HPDE6-E6E7 (cell line): ENCODE results near the gene TBX20.
"Not testable (repeated sequence)": the region's sequence is repeated elsewhere in the genome, so short reads cannot be mapped to it uniquely, and the experiment has no call there.

Experiments used
- DNase-seq: peaks from one replicate; pipeline ENCODE4 v3.0.0; 2011; ENCODE audit warnings: missing footprints; ENCODE audit errors: extremely low spot score

TBX20 gene

DNA sequence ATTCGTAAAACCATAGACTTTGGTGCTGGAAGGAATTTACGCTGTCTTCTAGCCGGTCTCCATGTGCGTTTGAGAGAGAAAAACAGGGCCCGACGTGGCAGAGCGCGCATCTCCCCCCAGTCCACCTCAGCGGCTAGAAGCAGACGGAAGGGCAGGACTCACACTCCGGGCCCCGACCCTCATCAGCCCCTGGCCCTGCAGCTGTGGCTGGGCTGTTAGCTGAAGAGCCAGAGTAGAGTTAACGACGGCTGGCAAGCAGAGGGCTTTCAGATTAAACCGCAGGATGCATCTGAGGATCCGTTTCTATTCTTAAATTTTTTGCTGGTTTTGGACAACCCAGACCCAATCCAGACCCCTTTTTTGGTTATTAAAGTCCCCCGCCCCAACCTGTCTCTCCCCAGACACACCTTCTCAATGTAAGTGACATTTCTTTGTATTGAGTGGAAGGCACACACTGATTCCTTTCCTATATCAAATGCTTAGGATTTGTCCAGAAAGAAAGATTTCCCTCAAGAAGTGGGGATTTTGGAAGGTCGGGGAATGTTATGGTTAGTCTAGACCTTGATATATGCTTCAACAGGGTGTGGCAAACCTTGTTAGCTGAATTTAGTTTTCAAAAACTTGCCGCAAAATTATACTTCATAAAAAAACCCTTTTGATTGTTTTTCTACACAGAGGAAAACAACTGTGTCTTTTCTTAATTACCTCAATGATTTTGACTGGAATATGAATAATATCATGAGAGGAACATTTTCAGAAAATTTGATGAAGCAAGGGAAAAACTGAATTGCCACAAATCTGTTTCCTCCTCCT is 1.7 kb upstream of the TBX20 start:
- no peak for DNase-seq

DNA sequence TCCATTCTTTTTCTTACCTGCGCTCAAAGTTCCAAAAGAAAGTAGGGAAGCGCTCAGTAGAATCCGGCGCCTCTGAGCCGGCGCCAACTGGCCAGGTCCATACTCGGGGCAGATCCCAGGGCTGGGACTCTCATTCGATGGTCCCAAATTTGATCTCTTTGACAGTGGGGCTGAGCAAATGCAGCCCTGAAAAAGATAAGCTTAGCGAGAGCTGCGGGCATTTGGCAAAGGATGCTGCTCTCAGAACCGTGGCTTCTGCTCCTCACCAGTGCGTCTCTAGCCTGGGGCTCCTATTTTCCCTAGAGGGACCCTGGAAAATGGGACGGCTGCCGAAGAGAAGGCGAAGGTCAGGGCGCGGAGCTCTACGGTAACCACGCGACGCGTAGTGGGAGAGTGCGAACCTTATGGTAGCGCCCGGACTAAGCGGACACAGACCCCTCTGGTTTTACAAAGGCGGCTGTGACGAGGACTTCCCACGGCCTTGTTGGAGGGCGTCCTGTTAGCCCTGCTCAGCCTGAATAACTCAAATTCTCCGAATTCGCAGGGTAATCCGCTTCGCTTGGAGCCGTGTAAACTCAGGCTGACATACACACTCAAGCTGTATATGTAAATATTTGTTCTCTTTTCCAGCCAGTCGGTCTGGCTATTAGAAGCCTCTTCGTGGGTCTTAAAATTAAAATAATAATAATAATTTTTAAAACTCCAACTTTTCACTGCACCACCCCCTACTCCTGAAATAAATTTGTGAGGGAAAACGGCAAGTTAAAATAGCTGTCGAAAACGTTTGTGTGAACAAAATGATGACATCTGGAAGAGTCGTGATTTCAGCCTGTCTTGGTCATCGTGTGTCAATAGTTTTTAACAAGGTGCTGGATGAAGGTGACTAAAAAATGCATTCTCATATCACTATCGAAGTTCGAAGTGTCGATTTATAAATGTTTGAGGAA is 869 bp upstream of the TBX20 start:
- DNase-seq: no peak

DNA sequence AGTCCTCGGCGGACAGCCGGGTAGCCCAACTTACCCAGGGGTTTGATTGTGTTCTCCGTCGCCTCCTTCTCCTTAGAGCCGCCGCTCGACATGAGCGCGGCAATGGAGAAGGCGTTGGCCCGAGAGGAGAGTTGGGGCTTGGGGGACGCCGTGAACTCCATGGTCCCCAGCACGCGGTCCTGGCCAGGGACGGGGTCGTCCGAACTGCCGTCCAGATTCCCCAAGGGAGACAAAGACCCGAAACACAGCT is 515 bp downstream of the TBX20 start:
- DNase-seq: no peak

DNA sequence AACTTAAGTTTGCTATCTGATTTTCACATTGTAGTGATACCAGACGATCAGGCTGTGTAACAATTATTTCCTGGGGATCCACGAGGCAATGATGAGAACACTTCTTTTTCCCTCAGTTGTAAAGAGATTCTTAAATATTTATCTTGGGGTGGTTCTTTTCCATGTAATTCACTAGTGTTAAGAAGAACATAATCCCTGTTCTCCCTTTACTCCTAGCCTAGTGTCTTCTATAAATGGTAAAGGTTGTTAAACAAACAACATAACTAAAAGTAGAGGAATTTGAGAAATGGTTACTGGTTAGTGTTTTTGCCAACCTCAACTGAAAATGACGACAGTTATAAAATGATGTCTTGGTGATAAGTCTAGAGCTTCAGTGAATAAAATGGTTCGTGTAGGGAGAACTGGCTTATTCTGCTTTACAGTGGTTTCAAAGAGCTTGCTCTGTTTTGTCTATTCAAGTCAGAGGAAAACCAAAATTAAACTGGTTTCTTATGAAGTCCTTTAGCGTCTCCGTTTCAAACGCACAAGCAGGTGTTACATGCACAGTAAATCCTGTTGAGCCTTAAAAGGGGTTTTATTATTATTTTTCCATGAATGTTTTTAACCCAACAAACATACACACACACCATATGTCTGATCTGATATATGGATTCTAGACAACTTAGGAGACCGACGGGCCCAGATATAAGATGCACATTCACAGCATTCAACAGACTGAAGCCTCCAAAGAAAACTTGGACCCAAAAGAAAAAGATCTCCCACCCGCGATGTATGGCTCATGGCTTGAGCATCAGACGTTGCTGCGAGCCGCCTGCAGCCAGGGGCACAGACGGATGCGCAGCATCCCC is 1.1 kb downstream of the TBX20 start:
- no peak for DNase-seq

DNA sequence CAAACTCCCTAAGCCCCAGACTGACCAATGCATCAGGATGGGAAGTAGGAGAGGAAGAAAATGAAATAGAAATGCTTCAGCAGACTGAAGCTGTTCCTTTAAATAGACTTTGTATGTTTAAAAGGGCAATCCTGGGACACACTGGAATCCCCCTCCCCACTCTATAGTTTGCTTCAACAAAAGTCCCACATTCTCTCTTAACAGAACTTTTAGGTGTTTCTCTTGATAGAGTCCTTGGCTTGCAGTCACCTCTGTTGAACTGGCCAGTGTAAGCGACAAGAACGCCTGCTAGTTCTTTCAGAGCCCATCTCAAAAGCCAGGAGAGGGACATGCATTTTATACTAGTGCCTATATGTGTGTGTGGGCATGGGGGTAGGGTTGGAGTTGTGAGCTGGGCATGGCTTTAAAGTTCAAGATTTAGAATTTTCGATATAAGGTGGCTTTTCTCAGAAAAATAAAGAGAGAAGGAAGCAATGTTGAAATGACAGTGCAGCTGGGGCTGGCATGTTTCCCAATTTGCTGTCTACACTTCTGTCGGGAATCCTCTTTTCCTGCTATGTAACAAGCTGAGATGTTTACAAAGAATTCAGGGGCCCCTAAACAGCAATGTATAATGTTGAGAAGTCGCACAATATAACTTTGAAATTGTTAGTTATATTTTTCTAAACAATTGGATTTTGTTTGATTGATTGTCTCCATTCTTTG is 2.1 kb downstream of the TBX20 start:
- no peak for DNase-seq

DNA sequence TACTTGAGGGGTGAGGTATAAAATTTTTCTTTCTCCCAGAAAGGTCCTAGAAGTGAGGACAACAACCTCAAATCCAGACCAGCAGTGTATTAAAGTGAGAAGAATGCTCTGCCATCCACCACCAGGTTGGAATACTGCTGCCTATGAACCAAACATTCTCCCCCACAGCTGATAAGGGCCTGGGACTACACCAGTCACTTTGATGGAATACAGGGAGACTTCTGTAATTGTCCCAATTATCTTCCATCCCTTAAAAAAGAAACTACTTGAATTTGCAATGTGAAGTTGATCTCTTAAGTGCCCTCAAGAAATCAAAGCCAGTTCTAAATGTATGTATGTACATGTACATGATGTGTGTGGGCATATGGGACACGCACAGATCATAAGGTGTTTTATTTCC is 3.0 kb downstream of the TBX20 start:
- no peak for DNase-seq

DNA sequence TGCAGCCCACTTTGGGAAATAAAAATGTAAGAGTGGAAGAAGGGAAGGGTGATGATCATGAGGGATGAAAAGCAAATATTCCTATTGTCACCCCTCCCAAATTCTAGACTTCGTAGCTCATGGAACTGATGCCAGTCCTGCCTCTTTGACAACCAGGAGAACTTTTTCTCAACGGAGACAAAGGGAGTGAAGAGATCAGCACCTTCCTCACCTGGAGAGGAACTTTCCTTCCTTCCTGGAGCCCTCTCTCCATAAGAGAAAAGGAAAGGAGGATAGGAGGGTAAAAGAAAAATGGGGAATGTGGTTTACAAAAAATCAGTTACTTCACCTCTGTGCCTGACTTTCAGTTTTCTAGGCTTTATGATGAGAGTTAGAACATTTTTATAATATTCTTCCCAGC is 3.4 kb downstream of the TBX20 start:
- DNase-seq: no peak

DNA sequence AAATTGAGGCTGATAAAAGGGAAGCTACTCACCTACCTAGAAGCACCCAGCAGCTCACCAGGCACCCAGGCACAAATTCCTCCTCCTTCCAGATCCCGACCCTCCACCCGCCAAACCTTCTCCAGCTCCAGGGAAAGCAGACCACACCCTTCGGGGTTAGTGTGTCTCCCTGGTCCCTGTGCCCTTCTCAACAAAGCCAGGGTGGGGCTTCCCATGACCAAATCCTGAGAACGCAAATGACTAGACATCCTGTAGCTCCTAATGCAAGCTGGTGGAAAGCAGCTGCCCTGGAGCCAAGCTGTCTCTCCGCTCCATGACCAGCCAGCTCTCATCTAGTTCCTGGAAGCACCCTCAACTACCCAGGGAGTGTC is 4.4 kb downstream of the TBX20 start:
- no peak for DNase-seq

DNA sequence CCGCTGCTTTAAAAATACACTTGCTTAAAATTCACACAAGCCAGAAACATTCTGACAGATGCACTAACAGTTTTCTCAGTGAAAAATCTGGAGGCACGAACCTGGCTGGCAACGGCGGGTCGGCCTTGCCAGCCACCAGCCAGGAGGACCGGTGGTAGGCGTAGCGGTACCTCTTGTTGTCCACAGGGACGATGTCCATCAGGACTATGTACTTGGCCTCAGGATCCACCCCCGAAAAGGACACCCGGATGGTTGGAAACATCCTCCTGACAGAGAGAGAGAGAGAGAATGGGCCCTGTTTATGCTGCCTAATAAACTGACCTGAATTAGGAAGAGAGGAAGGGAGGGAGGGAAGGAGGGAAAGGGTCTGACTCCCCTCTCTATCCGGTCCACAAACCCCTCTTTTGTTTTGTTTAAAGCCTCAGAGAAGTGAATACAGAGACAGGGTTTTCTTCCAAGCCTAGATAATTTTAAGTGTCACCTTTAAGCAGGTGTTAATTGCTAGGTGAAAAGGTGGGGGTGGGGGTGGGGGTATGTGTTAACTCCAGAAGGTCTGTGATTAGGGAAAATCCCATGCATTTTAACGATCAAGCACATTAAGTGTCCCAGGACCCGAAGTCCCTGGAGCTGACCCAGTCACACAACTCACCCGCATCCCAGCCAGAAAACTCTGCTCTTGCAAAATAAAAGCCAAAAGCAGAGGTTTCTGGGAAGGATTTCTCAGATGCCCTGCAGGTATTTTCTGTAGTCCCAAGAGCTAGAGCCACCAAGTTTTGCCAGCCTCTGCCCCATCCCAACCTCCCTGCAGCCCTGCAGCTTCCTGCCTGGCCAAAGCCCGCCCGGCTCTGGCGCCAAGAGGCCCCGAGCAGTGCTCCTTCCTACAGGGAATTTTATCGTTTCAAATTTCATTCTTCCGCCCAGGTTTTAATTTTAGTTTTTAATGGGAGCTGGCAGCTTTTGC is 5.0 kb downstream of the TBX20 start:
- no peak for DNase-seq

DNA sequence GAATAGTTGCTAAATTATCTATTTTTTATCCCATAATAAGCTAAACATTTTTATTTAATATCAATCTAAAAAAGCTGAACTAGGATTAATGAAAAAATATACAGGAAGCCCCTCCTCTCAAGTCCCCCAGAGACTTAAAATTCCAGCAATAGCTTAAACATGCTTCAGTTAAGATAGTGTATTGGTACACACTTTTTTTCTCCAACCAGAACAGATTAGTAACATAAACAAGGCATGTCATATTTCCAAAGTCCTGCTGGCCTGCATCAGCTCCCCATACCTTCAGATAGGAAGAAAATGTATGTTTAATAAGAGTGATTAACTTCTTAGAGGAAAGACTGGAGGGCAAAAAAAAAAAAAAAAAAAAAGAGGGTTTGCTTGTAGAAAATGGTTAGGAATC is 7.1 kb downstream of the TBX20 start:
- DNase-seq: no peak

DNA sequence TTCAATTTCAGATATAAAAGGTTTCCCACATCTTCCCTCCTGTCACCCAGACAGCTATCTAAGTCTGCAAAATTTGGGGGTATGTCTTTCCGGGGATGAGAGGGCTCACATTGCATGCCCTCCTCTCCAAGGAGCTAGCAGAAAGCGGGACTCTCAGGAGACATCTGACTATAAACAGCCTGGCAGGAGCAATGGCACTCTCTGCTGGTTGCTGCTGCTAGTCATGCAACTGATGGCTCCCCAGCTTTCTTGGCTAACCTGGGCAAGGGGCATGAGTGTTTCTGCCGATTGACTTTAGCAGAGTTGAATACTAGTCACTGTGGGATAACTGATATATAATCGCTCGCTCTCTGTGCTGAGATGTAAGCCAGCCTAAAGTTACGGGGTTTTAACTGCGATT is 12.0 kb downstream of the TBX20 start:
- DNase-seq: no peak

DNA sequence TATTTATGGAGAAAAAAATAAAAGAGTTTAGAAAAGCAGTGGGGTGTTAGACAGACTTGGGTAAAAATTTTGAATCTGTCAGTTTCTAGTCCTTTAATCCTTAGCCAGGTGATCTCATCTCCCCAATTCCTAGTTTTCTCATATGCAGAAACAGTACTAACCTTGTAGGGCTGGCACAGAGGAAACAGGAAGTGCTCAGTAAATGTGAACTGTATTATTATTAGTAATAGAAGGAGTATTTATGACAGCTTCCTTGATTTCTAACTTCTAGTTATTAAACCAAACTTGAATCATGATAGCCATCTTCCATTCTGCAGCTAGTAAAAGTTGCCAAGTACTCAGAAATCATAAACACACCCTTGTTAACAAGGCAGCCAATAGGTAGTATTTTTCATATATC is 12.5 kb downstream of the TBX20 start:
- no peak for DNase-seq

DNA sequence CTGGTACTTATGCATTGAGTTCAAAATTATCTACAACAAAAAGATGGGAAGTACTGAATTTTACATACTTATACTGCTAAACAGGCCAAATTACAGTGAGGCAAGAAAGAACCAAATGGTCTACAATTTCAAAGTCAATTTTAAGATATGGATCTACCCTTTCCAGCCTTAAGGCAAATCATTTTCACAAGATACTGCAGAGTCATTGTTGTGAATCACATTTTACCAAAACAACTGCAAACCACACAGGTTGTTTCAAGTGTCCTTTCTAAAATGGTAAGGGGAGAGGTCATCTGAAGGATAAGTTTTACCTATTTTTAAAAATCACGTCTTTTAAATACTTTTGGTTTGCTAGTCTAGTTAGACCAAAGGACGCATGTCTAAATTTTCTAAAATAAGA is 12.9 kb downstream of the TBX20 start:
- DNase-seq: not testable (repeated sequence)

DNA sequence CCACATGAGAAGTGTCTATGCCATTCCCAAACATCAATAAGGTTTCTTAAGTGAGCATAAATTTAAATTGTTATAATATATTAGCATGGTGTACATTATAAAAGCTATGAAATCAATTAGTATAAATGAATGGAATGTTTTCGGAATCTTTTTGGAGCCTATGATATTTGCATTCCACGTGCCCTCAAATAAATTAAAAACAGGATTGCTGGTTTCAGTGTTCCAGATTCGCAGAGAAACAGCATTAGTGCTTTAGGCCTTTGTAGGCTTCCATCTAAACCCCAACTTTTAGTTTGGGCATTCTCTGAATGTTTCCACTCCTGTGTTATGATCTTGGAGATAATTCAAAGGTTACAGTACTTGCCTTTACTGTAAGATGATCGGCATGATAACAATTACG is 15.4 kb downstream of the TBX20 start:
- DNase-seq: not testable (repeated sequence)

DNA sequence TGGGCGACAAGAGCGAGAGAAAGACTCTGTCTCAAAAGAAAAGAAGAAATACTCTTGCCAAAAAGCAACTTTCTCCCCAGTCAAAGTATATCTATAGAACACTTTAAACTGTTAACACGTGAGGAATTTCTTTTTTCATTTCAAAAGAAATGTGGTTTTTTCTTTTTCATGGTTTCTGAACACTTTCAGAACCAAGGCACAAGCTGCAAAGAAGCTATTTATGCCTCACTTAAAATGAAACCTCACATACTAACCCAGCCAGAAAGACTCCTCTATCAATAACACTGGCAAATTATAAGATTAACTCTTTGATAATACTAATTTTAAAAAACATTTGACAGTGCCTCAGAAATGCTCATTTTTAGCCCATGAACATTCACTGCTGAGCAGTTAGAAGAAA is 20.9 kb downstream of the TBX20 start:
- DNase-seq: no peak

DNA sequence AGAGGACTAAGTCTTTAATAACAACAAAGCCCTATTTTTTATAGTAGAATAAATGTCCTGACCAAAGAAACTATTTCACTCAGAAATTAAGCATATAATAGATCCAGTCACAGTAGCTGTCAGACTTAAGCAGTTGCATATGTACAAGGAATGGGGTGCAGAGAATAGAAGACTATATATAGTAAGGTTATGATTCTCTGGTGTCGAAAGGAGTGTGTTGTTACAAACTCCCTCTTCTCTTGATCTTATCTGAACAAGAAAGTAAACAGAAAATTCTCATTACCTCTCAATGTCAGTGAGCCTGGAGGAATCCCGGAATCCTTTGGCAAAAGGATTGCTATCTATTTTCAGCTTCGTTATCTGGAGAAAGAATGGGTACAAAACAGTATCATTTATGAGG is 22.7 kb downstream of the TBX20 start:
- not testable (repeated sequence) for DNase-seq

DNA sequence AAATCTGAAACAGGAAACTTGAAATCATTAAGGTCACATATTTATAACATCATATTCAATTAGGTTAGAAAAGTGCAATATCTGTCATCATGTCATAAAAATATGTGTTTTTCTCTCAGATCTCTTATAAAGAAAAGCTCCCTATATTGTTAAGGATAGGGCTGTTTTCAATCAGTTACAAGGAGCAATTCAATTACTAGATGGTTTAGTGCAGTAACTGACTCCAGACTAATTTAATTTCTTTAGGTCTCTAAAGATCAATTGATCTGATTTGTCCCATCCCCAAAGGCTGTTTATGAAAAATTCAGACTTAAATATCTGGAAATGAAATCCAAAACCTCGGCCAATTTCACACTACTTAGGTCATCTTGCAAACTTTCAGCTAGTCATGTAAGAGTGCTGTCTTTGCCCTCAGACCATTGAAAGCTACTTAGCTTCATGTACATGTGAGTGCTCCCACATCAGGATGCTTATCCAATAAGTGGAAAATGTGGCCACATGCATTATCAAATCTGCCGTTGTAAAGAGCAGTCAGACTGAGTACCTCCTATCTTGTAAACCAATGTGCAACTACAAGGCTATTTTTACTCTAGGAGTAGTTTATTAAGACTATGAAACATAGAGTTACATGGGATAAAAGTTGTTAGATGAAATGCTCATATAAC is 24.7 kb downstream of the TBX20 start:
- DNase-seq: not testable (repeated sequence)

DNA sequence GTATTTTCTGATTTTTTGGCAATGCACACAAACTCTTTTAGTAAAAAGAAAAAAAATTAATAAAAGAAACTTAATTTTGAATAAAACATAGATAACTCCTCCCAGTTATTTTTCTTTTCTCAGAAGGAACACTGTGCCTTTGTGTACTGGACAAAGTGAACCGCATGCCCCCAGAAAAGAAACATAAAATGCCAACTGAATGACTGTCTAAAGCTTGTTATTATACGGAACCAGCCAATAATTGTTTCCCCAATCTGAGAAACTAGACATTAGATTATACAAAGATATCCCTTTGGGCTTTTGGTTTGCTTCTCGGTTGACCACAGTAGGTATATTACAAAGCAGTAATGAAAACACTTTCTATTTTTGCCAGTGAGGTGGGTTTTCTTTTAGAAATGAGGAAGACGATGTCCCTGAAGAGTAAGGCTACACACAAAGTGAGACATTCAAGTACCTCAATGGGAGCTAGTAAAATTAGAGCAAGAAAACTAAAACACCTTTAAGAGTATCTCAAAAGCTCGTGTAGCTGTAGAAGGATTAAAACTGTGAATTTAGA is 25.3 kb downstream of the TBX20 start:
- not testable (repeated sequence) for DNase-seq

DNA sequence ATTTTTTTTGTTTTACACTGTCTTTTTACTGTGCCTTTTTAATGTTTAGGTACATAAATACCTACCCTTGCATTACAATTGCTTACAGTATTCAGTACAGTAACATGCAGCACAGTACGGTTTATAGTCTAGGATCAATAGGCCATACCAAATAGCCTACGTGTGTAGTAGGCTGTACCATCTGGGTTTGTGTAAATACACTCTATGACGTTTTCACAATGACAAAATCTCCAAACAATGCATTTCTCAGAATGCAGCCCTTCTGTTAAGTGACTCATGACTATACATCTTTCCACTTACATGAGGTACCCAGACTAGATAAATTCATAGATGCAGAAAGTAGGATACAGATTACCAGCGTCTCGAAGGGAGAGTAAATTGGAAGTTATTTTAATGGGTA is 26.5 kb downstream of the TBX20 start:
- not testable (repeated sequence) for DNase-seq

DNA sequence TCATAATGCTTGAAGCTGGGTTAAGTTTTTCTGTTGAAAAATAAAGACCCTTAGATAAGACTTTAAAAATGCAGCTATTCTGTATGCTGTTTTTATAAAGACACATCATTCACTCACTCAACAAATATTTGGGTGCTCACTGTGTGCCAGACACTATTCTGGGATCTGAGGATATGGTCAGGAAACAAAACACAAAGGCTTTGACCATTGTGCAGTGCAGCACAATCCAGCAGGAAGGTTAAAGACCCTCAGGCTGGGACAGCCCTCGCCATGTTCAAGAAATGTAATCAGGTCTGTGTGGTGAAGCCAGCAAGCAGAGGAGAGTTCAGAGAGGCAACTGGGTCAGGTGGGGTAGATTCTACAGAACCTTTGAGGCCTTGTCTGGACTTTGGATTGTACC is 31.5 kb downstream of the TBX20 start:
- DNase-seq: not testable (repeated sequence)
